ENCODE results near the gene PAGE2. TPM values are rescaled to one million over a fixed set of nuclear protein-coding genes. Genes with fewer than 3 reads are reported as not detected.
"Not testable (repeated sequence)": the region's sequence is repeated elsewhere in the genome, so short reads cannot be mapped to it uniquely, and the experiment has no call there.

The PAGE2 gene
- total RNA-seq, 6 experiments from 2014 or later, result 0.82 TPM; not detected in 5

- no peaks in the 10 kb centered on the region for H3K4me1 Mint-ChIP-seq (ENCODE audit: low read depth)
Observed at GRCh38 chrX:55102754-55103153, 13.9 kb downstream of the PAGE2 start.

DNA sequence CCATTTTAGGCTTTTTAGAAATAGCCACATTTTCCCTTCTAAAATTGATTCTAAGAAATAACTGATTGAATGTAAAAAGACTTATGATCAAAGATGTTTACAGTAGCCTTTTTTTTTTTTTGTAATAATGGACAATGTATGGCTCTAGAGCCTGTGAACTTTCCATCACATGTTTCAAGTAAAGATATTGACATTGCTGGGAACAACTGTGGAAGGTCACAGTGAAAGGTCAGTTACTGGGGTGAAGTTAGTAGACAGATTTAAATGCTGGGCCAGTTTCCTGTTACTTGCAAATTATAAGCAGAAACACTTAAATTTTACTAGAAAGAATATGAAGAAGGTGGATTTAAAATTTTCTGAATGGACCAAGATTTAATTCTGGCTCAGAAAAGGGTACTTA, 18.4 kb downstream of the PAGE2 start:
- H3K36me3 Mint-ChIP-seq (ENCODE audit: low read depth), result no peaks in the 10 kb centered on the region
- H3K4me1 Mint-ChIP-seq (ENCODE audit: low read depth), result peaks cover 9% of the 10 kb centered on the region; the same call in 1 of the 2 replicates
- no peak overlapping the region for H3K27ac Mint-ChIP-seq
- no peak for DNase-seq
- TF ChIP-seq, protein P1, sequence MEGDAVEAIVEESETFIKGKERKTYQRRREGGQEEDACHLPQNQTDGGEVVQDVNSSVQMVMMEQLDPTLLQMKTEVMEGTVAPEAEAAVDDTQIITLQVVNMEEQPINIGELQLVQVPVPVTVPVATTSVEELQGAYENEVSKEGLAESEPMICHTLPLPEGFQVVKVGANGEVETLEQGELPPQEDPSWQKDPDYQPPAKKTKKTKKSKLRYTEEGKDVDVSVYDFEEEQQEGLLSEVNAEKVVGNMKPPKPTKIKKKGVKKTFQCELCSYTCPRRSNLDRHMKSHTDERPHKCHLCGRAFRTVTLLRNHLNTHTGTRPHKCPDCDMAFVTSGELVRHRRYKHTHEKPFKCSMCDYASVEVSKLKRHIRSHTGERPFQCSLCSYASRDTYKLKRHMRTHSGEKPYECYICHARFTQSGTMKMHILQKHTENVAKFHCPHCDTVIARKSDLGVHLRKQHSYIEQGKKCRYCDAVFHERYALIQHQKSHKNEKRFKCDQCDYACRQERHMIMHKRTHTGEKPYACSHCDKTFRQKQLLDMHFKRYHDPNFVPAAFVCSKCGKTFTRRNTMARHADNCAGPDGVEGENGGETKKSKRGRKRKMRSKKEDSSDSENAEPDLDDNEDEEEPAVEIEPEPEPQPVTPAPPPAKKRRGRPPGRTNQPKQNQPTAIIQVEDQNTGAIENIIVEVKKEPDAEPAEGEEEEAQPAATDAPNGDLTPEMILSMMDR (IDR thresholded peaks at IDR 0.05), result no peak
- no peaks in the 10 kb centered on the region for H3K27me3 Mint-ChIP-seq (ENCODE audit: insufficient read depth)
- no peak overlapping the region for H3K4me3 Mint-ChIP-seq
- H3K9me3 Mint-ChIP-seq, result no peaks in the 10 kb centered on the region

More at GRCh38 chrX:55102754-55103153, 13.9 kb downstream of the PAGE2 start:
- no peak overlapping the region for H3K27ac Mint-ChIP-seq
- H3K36me3 Mint-ChIP-seq (ENCODE audit: low read depth), result no peaks in the 10 kb centered on the region
- H3K4me3 Mint-ChIP-seq, result no peak overlapping the region
- TF ChIP-seq, protein P1 (IDR thresholded peaks at IDR 0.05), result no peak
- no peaks in the 10 kb centered on the region for H3K9me3 Mint-ChIP-seq
- no peak for DNase-seq
- peaks cover 4% of the 10 kb centered on the region for H3K27me3 Mint-ChIP-seq (ENCODE audit: insufficient read depth)

- peaks cover 9% of the 10 kb centered on the region; the same call in 1 of the 2 replicates for H3K4me1 Mint-ChIP-seq (ENCODE audit: low read depth)
- no peak overlapping the region for H3K4me3 Mint-ChIP-seq
- no peak for DNase-seq
- TF ChIP-seq, protein P1 (IDR thresholded peaks at IDR 0.05), result no peak
- no peak overlapping the region for H3K27ac Mint-ChIP-seq
- no peaks in the 10 kb centered on the region for H3K9me3 Mint-ChIP-seq
- H3K27me3 Mint-ChIP-seq (ENCODE audit: insufficient read depth), result peaks cover 2% of the 10 kb centered on the region; the same call in 1 of the 2 replicates
- H3K36me3 Mint-ChIP-seq (ENCODE audit: low read depth), result no peaks in the 10 kb centered on the region
Observed at GRCh38 chrX:55107911-55108310, 19.1 kb downstream of the PAGE2 start.

GRCh38 chrX:55109306-55109705, 20.5 kb downstream of the PAGE2 start:
- no peak overlapping the region for H3K4me3 Mint-ChIP-seq
- TF ChIP-seq, protein P1 (IDR thresholded peaks at IDR 0.05), result no peak
- H3K36me3 Mint-ChIP-seq (ENCODE audit: low read depth), result no peaks in the 10 kb centered on the region
- H3K4me1 Mint-ChIP-seq (ENCODE audit: low read depth), result peaks cover 9% of the 10 kb centered on the region; the same call in 1 of the 2 replicates
- no peak for DNase-seq
- peak overlapping the region; percentile 31; the same call in 1 of the 2 replicates for H3K27ac Mint-ChIP-seq
- no peaks in the 10 kb centered on the region for H3K9me3 Mint-ChIP-seq
- peaks cover 6% of the 10 kb centered on the region; the same call in 1 of the 2 replicates for H3K27me3 Mint-ChIP-seq (ENCODE audit: insufficient read depth)

GRCh38 chrX:55111578-55112254, 22.9 kb downstream of the PAGE2 start:
- Mint-ChIP-seq H3K4me1 (ENCODE audit: low read depth) (peaks cover 9% of the 10 kb centered on the region; the same call in 1 of the 2 replicates), H3K36me3 (ENCODE audit: low read depth) (no peaks in the 10 kb centered on the region), H3K27ac (no peak overlapping the region), H3K27me3 (ENCODE audit: insufficient read depth) (peaks cover 6% of the 10 kb centered on the region; the same call in 1 of the 2 replicates), H3K9me3 (no peaks in the 10 kb centered on the region), H3K4me3 (no peak overlapping the region)
- no peak for DNase-seq
- TF ChIP-seq, protein P1 (IDR thresholded peaks at IDR 0.05), result no peak

DNA sequence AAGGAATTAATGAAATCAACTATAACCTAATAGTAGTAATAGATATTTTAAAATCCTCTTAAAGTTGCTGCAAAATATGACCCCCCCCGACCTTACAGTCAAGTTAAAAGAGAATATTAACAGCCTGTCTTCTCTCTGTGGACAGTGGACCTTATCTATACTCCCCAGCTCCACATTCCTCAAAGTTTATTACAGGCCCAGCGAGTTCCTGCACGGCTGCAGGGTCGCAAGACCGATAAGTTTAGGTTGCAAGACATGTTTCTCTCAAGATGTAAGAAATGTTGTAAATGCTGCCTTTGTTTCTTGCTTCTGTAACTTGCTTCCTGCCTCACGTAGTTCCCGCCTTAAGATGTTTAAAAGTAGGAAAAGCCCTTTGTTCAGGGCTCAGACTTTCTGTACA, 27.8 kb downstream of the PAGE2 start:
- not testable (repeated sequence) for DNase-seq; H3K4me3 Mint-ChIP-seq; H3K9me3 Mint-ChIP-seq; H3K27ac Mint-ChIP-seq; H3K36me3 Mint-ChIP-seq (ENCODE audit: low read depth)
- H3K4me1 Mint-ChIP-seq (ENCODE audit: low read depth), result peaks cover 21% of the 10 kb centered on the region
- peaks cover 19% of the 10 kb centered on the region; the same call in 1 of the 2 replicates for H3K27me3 Mint-ChIP-seq (ENCODE audit: insufficient read depth)

Measured in HFFc6 (cell line).